Hematopoietic multipotent progenitor cell (in vitro differentiated cells): Measurements from ENCODE around the gene ZNF579. TPM values are rescaled to one million over a fixed set of nuclear protein-coding genes. Genes with fewer than 3 reads are reported as not detected.
"Not testable (repeated sequence)": the region's sequence is repeated elsewhere in the genome, so short reads cannot be mapped to it uniquely, and the experiment has no call there.

Experiments
- DNase-seq, 3 donors: peaks; one replicate each; pipeline ENCODE4 v3.0.0-alpha.2; 2011 to 2015; ENCODE audit warnings: low read depth in 2 of 3, low spot score in 2 of 3
- total RNA-seq: library from RNA; depleted of rRNA; stranded (reverse); fragments of >200 nt; gene quantifications from one replicate; pipeline ENCODE4 v1.2.3, GENCODE V29; 2012

ZNF579 gene
- total RNA-seq, 1 donor, result 7.0 TPM

GRCh38 chr19:55594996-55595545, 14.4 kb upstream of the ZNF579 start:
- no peak for DNase-seq

GRCh38 chr19:55593096-55593772, 12.6 kb upstream of the ZNF579 start:
- DNase-seq, result no peak

- no peak for DNase-seq
These were observed 11.9 kb upstream of the ZNF579 start for GRCh38 chr19:55592391-55593090.

- no peak for DNase-seq
These were observed 10.9 kb upstream of the ZNF579 start for GRCh38 chr19:55591555-55591954.

GRCh38 chr19:55590617-55591016, 10.0 kb upstream of the ZNF579 start:
- DNase-seq, result peak in 1 of 3 donors; percentile 38

DNA sequence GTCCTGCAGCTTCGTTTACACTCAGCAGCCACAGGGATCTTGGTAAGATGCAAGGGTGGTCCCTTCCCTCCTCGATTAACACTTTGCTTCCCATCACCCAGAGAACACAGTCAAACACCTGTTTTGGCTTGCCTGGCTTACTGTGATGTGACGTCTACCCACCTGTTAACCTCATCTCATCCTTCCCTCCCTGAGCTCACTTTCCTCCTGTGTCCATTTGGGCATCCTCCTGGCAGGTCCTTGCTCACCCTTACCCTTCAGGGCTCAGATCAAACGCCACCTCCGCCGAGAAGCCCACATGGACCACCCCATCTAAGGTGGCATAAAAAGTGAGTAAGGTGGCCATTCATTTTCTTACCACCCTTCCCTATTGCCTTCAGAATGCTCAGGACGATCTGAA, 9.5 kb upstream of the ZNF579 start:
- DNase-seq, result no peak

GRCh38 chr19:55588738-55589137, 8.1 kb upstream of the ZNF579 start:
- no peak for DNase-seq

DNA sequence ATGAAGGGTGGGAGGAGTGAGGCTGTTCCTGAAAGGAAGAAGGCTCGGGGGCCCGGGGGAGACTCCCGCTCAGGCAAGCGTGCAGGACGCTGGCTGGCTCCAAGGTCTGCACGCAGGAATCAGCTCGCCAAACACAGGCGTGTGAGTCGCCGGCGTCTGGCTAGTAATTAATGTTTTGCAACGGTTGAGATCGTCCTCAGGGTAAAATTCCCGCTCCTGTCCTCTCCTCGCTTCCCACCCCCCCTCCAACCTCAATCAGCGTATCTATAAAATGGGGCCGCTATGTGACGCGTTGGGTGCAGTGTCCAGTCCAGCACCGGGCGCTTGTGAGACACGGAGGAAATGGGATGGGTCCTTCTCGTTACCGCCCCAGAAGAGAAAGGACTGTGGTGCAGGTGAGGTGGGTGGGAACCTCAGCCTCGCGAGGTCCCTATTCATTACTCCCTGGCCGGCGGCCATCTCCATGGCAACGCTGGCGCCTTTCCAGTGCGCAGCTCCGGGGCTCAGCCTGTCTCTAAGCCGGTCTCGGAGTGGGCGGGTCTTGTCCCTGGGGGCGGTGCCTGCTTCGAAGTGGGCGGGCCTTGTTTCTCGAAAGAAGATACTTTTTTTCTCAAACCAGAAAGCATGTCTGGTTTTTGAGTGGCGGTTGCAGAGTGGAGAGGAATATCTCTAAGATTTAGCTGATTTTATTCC, 6.5 kb upstream of the ZNF579 start:
- peak; percentile 81 to 96 (median 95) for DNase-seq

DNA sequence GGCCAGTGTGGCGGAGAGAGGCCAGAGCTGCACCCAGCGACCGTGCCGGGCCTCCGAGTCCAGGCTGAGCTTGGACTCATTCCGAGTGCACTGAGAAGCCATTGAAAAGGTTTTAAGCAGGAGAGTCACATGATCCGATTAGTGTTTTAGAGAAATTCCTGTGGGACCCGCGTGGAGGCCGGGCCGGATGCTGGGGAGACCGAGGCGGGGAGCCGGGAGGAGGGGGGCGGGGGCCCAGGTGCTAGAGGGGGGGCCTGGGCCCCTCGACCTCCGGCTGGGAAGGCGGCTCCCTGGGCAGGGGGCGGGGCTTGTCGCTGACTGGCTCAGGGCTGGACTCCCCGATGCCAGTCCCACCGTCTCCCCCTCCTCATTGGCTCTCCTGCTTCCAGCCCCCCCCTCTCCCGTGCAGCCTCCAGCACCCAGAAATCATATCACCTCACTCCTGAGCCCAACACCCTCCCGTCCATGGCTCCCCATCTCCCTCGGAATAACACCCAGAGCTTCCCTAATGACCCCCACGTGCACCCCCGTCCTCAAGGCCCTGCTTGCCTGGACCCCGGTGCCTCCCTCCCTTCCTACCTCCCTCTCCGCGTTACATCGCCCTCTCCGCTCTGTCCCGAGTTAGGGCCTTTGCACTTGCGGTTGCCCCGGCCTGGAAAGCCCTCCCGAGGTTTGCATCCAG, 5.2 kb upstream of the ZNF579 start:
- peak in 2 of 3 donors; percentile 67 to 71 for DNase-seq

GRCh38 chr19:55584871-55585270, 4.2 kb upstream of the ZNF579 start:
- no peak for DNase-seq

DNA sequence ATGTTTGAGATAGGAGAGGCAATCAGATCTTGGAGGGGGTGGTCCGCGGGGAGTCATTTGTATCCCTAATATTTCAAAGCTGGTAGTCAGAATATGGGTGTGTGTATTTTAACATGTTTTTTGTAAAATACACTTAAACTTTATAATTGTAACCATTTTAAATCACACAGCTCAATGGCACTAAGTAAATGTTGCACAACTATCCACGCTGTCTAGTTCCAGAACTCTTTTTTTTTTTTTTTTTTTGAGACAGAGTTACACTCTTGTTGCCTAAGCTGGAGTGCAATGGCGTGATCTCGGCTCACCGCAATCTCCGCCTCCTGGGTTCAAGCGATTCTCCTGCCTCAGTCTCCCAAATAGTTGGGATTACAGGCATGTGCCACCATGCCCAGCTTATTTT, 3.2 kb upstream of the ZNF579 start:
- DNase-seq, result not testable (repeated sequence)

DNA sequence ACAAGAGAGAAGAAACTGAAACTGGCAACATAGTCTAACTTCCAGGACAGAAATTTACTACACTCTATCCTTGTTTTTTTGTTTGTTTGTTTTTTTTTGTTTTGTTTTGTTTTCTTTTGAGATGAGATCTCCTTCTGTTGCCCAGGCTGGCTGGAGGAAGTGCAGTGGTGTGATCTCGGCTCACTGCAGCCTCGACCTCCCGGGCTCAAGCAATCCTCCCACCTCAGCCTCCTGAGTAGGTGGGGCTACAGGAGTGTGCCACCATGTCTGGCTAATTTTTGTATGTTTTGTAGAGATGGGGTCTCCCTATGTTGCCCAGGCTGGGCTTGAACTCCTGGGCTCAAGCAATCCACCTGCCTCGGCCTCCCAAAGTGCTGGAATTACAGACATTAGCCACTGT, 1.6 kb upstream of the ZNF579 start:
- DNase-seq, result not testable (repeated sequence)

DNA sequence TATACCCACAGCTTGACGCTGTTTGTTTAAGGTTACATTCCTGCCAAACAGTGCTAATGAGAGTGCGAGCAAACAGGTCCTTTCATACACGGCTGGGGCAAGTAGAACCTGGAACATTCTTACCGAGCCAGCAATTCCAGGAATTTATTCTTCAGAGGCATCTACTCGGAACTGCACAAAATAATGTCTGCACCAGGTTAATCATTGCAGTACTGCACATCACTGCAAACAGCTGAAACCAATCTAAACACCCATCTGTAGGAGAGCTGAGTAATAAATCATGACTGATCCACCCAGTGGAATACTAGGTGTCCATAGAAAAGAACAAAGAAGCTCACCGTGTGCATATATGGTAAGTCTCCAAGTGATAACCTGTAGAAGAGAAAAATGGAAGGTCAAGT, 1.2 kb upstream of the ZNF579 start:
- no peak for DNase-seq

- no peak for DNase-seq
These were observed 636 bp upstream of the ZNF579 start for GRCh38 chr19:55581145-55581822.

DNA sequence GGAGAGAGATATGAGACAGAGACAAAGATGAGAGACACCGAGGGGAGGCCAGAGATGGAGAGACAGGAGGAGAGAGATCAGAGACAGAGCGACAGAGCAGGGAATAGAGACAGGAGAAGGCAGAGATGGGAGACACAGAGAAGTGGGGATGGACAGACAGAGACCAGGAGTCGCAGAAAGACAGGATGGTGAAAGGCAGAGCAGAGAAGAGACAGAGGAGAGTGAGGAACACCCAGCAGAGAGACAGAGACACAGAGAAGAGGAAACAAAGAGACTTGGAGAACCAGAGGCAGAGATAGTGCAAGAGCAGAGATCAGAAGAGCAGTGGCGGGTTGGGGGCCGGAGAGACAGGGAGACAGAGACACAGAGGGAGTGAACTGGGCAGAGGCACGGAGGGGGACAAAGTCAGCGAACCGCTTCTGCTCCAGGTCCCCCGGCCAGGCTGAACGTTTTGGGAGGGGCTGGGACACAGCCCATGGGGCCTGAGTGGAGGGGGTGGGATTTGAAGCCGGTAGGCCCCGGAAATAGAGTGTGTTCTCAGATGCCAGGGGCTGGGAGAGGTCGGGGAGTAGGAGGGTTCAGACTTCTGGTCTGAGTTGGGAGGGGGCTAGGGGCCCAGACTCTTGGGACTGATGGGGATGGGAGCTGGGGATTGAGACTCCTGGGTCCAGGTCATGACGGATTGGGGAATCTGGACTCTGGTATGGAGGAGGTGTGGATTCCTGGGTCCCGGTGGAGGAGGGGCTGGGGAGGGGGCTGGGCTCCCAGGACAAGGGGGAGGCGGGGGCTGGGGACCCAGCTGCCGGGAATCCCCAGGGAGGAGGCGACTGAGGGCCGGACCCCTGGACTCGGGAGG, 654 bp downstream of the ZNF579 start:
- DNase-seq, result no peak

GRCh38 chr19:55578761-55579747, 1.6 kb downstream of the ZNF579 start:
- DNase-seq, result no peak

DNA sequence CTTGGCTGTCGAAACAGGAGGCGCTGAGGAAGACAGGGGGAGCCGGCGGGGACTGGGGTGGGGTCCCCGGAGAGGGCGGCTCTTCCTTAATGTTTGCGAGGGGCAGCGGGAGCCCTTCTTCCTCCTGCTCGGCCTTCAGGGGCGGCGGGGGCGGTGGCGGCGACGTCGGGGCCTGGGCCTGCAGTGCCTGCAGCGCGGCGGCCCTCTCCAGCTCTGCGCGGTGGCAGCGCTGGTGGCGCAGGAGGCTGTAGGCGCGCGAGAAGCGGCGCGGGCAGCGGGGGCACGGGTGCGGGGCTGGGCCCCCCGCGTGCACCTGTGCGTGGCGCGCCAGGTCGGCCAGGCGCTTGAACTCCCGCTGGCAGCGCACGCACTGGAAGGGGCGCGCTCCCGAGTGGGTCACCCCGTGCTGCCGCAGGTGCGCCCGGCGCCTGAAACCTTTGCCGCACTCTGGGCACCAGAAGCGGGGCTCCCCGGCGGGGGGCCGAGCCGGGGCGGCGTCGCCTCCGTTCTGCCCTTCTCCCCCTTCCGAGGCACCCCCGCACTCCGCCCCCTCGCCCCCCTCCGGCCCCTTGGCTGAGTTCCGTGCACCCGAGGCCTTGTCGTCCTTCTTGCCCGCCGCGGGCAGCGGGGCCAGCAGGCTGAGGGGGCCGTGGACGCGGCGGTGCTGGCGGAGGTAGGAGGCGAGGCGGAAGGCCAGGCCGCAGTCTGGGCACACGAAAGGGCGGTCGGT, 2.5 kb downstream of the ZNF579 start:
- no peak for DNase-seq

DNA sequence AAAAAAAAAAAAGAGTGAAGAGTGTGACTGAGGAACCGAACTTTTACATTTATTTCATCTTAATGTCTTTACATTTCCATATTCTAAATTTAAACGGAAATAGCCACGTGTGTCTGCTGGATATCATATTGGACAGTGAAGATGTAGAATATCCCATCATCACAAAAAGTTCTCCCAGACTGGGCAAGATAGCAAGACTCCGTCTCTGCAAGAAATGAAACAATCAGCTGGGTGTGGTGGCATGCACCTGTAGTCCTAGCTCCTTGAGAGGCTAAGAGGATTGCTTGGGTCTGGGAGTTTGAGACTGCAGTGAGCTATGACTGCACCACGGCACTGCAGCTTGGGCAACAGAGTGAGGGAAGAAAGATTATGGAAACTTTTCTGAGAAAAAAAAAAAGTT, 3.9 kb downstream of the ZNF579 start:
- DNase-seq, result no peak
